ENCODE data around the gene SMIM15. TPM values are rescaled to one million over a fixed set of nuclear protein-coding genes. Genes with fewer than 3 reads are reported as not detected.

Gene SMIM15
- total RNA-seq, 1 experiment from 2014 or later = 83.9 TPM

DNA sequence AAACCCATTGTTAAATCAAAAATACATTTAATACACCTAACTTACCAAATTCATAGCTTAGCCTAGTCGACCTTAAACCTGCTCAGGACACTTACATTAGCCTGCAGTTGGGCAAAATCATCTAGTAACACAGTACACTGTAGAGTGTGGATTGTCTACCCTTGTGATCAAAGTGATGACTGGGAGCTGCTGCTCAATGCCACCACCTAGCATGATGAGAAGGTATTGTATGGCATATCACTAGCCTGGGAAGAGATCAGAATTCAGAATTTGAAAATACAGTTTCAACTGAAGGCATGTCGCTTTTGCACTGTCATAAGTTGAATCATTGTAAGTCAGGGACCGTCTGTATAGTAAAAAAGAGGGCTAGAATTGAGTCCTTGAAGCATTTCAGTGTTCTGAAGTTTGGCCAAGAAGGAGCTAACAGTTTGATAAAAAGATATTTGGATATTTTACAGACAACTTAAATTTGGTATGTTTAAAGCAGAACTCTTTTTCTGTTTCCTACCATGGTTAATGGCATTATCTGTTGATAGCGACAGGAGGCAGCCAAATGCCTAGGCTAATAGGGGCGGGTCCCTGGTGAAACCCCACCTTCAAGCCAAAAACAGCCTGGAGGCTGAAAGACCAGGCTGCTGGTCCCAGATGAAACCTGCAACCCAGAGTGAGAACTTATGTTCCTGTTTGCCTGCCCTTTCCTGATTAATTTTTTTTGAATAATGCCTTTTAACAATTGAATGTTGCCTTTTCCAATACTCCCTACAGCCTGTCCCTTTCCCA lies 23.0 kb downstream of the SMIM15 start:
- H3K36me3 ChIP-seq (ENCODE audit: control insufficient read depth in 1 of 2, insufficient read depth in 2 of 2, low read length in 2 of 2) = no peaks in the 10 kb centered on the region
- DNase-seq (ENCODE audit: low read depth, low spot score) = no peak
- CTCF ChIA-PET = interaction anchor here (1.4 kb wide), 1 partner anchor 180 kb away, joined by 4 read pairs; no protein-coding TSS in a partner anchor

More for the DNA sequence above, 23.0 kb downstream of the SMIM15 start:
- Histone ChIP-seq H3K4me2 (ENCODE audit: low read length) (no peak overlapping the region), H3K4me1 (ENCODE audit: control insufficient read depth in 1 of 2, insufficient read depth in 2 of 2, low read length in 2 of 2) (no peaks in the 10 kb centered on the region), H2AFZ (ENCODE audit: low read depth, low read length, poor library complexity, severe bottlenecking) (no peak overlapping the region), H3K9me3 (ENCODE audit: control insufficient read depth in 1 of 2, insufficient read depth in 1 of 2, low read depth in 1 of 2, low read length in 2 of 2) (no peaks in the 10 kb centered on the region), H4K20me1 (ENCODE audit: insufficient read depth) (no peaks in the 10 kb centered on the region), H3K79me2 (ENCODE audit: insufficient read depth, low read length) (no peaks in the 10 kb centered on the region), H3K27me3 (ENCODE audit: insufficient read depth, low read length) (no peaks in the 10 kb centered on the region), H3K9me2 (ENCODE audit: insufficient read depth) (no peaks in the 10 kb centered on the region), H3K4me3 (replicated peaks in 1 of 2; ENCODE audit: low read depth in 1 of 2, low read length in 2 of 2) (no peak overlapping the region), H3K9ac (ENCODE audit: low read length) (no peak overlapping the region), H3K27ac (ENCODE audit: low read depth, low read length) (no peak overlapping the region)
- POLR2A ChIA-PET = no interaction called here
- TF ChIP-seq, protein P1, sequence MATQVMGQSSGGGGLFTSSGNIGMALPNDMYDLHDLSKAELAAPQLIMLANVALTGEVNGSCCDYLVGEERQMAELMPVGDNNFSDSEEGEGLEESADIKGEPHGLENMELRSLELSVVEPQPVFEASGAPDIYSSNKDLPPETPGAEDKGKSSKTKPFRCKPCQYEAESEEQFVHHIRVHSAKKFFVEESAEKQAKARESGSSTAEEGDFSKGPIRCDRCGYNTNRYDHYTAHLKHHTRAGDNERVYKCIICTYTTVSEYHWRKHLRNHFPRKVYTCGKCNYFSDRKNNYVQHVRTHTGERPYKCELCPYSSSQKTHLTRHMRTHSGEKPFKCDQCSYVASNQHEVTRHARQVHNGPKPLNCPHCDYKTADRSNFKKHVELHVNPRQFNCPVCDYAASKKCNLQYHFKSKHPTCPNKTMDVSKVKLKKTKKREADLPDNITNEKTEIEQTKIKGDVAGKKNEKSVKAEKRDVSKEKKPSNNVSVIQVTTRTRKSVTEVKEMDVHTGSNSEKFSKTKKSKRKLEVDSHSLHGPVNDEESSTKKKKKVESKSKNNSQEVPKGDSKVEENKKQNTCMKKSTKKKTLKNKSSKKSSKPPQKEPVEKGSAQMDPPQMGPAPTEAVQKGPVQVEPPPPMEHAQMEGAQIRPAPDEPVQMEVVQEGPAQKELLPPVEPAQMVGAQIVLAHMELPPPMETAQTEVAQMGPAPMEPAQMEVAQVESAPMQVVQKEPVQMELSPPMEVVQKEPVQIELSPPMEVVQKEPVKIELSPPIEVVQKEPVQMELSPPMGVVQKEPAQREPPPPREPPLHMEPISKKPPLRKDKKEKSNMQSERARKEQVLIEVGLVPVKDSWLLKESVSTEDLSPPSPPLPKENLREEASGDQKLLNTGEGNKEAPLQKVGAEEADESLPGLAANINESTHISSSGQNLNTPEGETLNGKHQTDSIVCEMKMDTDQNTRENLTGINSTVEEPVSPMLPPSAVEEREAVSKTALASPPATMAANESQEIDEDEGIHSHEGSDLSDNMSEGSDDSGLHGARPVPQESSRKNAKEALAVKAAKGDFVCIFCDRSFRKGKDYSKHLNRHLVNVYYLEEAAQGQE (IDR thresholded peaks at IDR 0.05; ENCODE audit: low read depth) = no peak
- TF ChIP-seq, protein P2, sequence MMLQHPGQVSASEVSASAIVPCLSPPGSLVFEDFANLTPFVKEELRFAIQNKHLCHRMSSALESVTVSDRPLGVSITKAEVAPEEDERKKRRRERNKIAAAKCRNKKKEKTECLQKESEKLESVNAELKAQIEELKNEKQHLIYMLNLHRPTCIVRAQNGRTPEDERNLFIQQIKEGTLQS (IDR thresholded peaks at IDR 0.05) = no peak
- TF ChIP-seq, protein P3, sequence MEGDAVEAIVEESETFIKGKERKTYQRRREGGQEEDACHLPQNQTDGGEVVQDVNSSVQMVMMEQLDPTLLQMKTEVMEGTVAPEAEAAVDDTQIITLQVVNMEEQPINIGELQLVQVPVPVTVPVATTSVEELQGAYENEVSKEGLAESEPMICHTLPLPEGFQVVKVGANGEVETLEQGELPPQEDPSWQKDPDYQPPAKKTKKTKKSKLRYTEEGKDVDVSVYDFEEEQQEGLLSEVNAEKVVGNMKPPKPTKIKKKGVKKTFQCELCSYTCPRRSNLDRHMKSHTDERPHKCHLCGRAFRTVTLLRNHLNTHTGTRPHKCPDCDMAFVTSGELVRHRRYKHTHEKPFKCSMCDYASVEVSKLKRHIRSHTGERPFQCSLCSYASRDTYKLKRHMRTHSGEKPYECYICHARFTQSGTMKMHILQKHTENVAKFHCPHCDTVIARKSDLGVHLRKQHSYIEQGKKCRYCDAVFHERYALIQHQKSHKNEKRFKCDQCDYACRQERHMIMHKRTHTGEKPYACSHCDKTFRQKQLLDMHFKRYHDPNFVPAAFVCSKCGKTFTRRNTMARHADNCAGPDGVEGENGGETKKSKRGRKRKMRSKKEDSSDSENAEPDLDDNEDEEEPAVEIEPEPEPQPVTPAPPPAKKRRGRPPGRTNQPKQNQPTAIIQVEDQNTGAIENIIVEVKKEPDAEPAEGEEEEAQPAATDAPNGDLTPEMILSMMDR (IDR thresholded peaks at IDR 0.05 in 2 of 3, conservative IDR thresholded peaks at IDR 0.05 in 1 of 3; ENCODE audit: borderline replicate concordance in 1 of 3, insufficient read depth in 1 of 3, low read depth in 2 of 3, low read length in 2 of 3) = peak in 2 of 3 experiments; percentile 49 to 59; a peak in 4 of 6 replicates
- TF ChIP-seq ZFX (IDR thresholded peaks at IDR 0.05) = no peak
- peak; percentile 44 for TF ChIP-seq RAD21 (IDR thresholded peaks at IDR 0.05; ENCODE audit: low read depth)
- peak; percentile 44 for TF ChIP-seq TCF7L2 (IDR thresholded peaks at IDR 0.05; ENCODE audit: borderline replicate concordance, extremely low read depth, insufficient read depth, insufficient read length)
- intact Hi-C loops (cut with micrococcal nuclease) = no loop called here
- RAD21 ChIA-PET (ENCODE audit: low non-redundant PET in 1 of 2, low total read pairs in 2 of 2, uncharacterized antibody in 2 of 2, unreplicated experiment in 2 of 2) = no interaction called here
- BruUV-seq (replicated peaks) = no TSS peak
- ATAC-seq = peak; percentile 92

All from HCT116 (cell line).